COLO668 (cell line): ENCODE results near the gene STIM2.
"Not testable (repeated sequence)": the region's sequence is repeated elsewhere in the genome, so short reads cannot be mapped to it uniquely, and the experiment has no call there.

Experiments
- DNase-seq: peaks from one replicate; lab custom pipeline; 2025; ENCODE audit not compliant: unreplicated experiment; lab: John Stamatoyannopoulos, UW

The STIM2 gene

DNA sequence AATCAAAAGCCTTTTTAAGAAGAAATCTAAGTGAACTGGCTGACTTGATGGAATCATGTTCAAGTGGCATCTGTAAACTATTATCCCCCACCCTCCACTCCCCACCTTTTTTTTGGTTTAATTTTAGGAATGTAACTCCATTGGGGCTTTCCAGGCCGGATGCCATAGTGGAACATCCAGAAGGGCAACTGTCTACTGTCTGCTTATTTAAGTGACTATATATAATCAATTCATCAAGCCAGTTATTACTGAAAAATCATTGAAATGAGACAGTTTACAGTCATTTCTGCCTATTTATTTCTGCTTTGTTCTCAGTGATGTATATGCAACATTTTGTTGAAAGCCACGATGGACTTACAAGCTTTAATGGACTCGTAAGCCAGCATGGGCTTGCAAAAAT is 162.3 kb downstream of the STIM2 start:
- DNase-seq = no peak

DNA sequence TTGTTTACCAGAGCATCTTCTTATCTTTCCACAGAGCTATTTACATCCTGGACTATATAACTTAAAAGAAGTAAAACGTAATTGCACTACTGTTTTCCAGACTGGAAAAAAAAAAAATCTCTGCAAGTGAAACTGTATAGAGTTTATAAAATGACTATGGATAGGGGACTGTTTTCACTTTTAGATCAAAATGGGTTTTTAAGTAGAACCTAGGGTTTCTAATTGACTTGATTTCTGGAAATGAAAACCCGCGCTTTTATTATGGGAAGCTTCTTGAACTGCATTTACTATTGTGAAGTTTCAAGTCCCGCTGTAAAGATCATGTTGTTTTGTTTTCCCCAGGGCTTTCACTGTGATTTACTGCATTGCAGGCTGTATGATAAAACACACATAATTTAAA is 162.7 kb downstream of the STIM2 start:
- no peak for DNase-seq

DNA sequence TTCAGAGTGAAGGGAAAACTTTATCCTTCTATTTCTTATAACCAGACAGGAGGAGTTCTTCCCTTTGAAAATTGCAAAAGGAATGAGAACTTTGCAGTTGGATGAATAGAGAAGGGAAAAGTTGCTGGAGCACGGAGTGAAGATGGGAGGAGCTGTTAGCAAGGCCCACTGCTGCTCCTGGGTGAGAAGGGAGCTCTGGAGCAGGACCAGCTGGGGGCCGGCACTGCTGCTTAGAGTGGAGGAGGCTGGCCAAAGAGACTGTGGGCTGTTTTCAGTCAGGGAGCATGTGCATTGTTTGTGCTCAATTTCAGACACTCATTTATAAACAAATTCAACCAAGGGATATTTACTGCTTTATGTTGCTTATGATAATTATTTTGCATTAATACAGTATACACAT is 164.2 kb downstream of the STIM2 start:
- no peak for DNase-seq

DNA sequence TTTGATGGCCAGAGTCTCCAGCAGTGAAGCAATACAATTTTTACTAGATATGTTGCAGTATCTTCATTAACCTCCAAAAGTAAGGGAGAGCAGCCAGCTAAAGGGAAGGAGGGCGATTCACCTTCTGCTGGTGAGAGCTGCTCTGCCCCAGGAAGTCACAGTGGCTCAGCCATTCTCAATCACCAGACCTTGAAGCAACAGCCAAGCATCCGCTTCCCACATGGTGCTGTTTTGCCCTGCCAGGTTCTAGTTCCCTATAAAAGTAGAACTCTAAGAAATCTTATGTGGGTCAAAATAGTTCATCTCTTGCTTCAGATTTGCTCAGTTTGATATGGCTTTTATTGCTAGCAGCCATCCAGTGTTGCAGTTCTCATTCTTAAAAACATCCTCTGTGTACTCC is 166.8 kb downstream of the STIM2 start:
- DNase-seq = no peak

DNA sequence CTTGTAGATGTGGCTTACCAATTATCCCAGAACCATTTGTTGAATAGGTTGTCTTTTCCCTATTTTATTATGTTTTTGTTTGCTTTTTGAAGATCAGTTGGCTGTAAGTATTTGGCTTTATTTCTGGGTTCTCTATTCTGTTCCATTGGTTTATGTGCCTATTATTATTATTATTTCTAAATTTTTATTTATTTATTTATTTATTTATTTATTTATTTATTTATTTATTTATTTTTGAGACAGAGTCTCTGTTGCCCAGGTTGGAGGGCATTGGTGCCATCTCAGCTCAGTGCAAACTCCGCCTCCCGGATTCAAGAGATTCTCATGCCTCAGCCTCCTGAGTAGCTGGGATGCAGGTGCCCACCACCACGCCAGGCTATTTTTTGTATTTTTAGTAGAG is 174.5 kb downstream of the STIM2 start:
- not testable (repeated sequence) for DNase-seq

DNA sequence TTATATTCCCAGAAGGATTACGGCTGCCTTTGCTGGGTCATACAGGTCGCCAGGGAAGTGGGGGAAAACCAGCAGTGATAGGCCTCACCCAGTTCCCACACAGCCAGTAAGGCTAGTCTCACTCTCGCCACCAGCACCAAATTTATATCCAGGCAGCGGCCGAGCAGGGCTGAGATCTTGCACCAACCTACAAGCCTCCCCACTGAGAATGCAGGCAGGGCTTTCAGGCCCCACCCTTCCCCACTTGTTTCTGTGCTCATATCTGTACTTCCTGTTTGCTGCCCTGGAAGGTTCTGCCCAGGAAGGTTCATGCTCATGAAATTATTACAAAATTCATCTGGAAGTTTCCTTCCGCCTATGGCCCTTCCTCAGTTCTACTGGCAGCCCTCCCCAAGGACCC is 179.7 kb downstream of the STIM2 start:
- no peak for DNase-seq

DNA sequence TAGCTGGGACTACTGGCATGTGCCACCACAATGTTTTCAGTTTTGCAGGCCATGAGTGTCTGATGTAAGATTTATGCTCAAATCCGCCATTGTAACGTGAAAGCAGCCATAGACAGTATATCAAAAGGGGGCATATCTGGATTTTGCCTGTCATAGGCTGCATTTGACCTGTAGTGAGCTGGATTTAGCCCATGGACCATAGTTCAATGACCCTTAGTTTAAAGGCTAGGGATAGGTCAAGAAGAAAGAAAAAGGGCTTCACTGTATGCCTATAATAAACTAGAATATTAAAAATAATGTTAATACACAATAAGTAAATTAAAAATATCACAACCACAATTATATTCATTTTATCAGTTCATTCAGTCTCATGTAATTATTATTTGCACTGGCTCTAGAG is 181.8 kb downstream of the STIM2 start:
- DNase-seq = no peak

DNA sequence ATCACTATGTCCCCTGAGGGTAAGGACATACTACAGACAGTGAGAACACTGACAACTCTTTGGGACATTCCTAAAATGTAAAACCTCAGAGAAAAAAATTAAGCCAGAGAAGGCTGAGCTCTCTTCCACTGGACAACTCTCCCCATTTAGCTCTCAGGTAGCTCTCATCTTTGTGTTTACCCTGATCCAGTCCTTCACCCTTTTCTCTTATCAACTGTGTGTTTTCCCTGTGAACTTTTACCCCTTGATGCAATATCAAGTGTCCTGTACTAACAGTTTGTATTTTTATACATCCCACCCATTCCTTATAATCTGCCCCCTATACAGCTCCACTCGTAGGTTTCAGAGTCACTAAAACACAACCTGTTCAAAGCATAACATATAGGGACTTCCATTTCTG is 182.6 kb downstream of the STIM2 start:
- DNase-seq = no peak

DNA sequence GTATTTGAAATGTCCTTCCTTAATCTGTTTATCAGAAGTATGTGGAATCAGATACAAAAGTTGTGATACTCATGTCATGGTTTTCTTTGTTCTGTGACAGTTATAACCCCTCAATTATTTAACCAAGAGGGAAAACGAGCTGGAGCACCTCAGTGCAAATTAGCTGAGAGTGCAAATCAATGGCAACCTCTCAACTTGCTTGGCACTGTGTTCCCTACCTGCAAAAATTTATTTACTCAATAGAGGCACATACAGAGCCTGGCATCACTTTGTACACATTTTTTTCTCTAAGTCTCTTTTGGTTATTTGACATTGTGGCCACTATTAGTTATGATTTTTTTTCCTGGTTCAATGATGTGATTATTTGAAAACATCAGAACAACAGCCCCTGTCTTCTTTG is 186.2 kb downstream of the STIM2 start:
- DNase-seq = no peak

DNA sequence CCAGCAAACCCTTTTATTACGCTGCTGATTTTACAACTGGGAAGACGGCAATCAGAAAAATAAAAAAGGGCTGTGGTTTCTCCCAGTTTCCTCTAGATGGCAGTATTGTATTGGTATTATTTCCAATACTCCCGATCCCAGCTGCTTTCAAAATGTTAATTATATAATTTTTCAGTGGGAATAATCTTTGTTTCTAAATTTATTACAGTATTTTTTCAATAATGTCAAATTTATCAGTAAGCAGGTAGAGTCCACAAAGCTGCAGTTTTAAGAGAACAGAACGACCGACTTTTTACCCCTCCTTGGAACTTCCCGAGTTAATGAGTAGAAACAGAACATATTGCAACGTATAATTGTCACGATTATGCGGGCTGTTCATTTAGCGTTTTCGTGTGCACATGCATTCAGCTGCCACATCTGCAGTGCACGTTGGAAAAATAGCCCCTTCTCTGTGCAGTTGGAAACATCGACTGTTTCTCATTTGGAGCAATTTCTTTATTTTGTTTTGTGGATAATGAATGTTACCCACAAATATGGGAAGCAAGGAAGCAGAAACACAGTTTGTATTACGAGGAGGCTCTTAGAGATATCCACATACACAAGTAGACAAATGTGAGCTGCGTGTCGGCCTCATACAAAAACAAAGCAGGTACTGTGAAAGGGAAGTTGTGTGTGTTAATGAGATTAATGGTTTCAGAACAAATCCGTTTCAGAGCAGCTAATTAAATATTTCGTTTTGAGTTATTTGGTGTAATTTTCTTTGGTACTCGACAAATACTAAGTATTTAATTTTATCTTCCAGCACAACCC is 188.0 kb downstream of the STIM2 start:
- DNase-seq = no peak

DNA sequence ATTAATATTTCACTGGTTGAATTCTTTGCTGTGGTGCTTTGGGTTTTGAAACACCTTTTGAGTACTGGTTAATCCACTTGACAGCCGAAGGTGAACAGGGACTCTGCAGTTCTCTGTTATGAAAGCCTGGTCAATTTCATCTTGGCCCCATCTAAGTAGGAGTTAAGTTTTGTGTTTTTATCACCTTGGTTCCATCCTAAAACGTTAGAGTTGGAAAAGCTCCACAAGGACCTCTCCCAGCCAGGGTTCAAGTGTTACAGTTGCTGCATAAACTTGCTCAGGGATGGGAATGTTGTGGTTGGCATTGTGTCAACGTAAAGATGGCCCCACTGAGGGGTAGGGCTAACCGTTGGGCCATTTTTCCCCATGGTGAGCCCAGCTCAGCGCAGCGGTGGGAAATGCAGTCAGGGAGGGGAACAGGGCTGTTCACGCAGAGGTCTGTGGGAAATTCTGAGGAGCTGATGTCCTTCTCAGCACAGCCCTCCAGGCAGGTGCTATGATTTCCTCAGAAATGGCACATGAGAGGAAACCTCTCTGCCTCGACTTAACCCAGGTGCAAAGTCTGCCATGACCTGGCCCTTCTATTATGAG is 188.7 kb downstream of the STIM2 start:
- DNase-seq = no peak

DNA sequence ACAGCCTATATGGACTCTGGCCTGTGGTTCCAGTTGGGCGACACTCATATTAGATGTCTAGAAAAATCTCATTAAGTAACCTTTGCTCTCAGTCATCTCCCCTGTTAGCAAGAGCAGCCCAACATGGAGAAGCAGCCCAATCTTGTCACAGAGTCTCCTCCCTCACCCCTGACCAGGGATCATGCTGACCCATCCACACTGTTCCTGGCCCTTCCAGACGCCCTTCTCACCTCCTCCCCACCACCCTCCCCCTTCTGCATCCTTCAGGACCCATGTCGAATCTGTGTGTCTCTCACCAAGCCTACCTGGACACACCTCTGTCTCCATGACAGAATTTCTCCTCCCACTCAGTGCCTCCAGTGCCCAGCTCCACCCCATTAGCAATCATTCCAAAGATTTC is 190.1 kb downstream of the STIM2 start:
- DNase-seq = no peak

DNA sequence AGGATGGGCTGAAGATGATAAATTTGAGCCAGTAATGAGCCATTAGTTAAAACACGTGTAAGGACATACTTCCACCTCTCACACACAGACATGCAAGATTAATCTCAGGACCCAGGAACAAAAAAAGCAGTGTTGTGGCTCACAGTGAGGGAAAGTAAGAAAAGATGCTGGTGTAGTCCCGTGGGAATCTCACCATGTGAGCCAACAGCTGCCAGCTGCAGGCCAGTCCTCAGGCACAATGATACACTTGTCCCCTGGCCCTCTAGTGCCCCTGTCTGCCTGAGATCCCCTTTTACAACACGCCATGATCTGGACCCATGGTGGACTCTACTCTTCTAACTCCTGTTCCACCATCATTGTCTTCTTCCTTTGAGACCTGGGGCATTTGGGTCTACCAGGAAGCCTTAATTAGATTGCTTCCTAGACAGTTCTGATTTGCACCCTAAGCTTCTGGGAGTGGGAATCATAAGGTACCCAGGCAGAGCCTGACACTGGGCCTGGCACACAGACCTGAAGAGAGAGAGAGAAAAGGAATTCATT is 194.7 kb downstream of the STIM2 start:
- no peak for DNase-seq

DNA sequence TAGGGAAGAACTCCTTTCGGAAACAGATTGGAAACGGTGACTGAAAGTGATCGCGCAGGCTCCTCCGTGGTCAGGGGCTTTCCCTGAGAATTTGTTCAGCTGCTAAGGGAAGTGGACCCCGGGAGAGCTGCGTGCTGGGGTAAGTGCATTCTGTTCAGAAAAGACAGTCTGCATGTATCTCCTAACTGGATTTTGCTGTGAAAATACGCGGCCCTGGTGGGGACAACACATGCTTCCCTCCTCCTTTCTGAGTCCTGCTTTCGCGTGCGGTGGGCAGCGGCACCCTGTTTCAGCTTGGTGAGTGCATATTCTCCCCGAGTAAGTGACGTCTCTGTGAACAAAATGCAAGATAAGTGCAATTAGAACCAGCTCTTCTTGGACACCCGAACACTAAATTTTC is 195.6 kb downstream of the STIM2 start:
- no peak for DNase-seq

DNA sequence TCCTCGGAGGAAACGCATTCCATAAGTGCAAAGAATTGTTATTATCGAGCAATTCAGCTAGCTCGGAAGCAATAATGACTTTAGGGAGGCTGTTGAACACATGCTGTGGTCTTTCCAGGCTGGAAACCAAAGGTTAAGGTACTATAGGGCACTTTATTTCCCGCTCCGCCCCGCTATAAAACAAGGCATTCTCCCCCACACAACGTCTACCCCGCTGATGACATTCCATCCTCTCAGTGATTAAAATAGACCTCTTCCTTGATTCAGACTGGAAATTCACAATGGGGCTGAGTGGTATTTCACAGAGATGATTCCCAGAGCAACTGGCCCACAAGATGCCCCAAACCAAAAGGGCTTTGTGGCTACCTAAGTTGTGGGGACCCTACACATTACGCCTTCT is 196.4 kb downstream of the STIM2 start:
- no peak for DNase-seq

DNA sequence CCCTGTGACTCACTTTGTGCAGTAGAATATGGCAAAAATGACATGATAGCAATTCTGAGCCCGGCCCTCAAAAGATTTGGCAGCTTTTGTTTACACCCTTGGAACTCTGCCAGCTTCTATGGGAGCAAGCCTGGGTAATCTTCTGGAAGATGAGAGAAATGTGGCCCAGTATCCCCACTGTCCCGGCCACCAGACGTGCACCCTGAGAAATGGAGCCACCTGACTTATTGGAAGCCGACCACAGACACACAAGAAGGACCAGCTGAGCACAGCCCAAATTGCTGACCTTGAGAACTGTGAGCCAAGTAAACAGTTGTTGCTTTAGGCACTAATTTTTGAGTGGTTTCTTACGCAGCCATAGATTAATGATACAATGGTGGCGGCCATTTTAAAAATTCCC is 197.0 kb downstream of the STIM2 start:
- peak; percentile 10 for DNase-seq

DNA sequence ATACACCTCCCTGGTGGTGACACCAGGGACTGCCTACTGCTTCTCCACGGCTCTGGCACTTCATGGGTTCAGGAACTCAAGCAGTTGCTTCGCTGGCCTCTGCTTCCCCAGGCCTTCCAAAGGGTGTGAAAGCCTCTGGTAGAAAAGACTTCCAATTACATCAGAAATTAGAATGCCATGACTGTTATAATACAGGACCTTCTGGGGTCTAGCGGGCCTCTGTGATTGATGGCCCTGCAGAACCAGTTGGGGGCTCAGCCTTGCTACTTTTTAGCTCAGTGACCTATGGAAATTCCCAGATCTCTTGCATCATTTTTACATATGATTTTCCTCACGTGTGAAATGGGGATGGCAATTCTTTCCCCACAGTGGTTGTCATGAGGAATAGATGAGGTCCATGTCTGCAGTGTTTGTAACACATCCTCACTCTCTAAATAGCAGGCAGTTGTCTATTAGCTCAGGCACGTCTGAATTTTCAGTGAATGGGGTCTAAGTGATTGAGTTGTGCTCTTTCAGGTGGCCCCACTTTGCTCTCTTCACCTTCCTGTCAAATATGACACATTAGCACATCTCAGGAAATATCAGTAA is 198.3 kb downstream of the STIM2 start:
- no peak for DNase-seq

DNA sequence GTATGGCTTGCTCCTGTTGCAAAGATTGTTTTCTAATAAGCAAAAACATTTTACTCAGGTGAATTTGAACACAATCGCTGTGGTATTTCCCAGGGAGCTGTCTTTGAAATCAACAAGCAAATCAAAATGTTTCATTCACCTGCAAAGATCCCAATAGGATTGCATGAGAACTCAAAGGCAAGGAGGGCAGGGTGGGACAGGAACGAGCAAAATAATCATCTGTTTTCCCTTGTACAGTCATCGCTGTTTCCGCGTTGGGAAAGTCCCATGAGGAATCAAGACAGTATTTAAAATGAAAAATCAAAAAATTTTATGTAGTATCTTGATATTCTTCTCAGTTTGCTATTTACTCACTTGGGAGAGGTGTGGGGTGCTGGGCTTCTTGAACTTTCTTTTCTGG is 198.8 kb downstream of the STIM2 start:
- no peak for DNase-seq

DNA sequence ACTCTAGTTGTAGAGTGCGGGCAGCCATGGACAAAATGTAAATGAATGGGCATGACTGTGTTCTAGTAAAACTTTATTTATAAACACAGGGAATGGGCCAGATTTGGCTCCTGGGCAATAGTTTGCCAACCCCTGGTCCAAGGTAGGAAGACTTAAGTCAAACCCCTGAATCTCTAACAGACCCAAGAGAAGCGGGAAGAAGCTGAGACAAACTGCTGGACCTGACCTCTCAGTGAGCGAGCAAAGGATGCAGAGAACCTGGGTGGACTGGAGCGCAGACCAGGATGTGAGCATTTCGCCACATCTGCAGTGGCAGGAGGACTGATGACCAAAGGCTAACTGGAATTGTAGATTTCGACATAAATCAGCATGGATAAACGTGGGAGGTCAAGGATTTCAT is 201.6 kb downstream of the STIM2 start:
- no peak for DNase-seq

DNA sequence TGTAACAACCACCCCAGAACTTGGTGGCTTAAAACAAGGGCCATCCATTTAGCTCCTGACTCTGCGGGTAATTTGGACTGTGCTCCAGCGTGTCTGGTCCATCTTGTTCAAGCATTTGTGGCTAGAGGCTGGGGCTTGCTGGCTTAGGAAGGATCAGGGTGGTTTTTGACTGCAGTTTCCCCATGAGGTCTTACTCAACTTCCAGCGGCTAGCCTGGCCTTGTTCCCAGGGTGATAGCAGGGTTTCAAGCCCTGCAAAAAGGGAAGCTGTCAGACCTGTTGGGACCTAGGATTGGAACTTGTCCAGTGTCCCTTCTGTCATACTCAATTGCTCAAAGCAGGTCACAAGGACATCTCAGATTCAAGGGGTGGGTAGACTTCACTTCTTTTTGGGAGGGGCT is 205.9 kb downstream of the STIM2 start:
- DNase-seq = no peak

DNA sequence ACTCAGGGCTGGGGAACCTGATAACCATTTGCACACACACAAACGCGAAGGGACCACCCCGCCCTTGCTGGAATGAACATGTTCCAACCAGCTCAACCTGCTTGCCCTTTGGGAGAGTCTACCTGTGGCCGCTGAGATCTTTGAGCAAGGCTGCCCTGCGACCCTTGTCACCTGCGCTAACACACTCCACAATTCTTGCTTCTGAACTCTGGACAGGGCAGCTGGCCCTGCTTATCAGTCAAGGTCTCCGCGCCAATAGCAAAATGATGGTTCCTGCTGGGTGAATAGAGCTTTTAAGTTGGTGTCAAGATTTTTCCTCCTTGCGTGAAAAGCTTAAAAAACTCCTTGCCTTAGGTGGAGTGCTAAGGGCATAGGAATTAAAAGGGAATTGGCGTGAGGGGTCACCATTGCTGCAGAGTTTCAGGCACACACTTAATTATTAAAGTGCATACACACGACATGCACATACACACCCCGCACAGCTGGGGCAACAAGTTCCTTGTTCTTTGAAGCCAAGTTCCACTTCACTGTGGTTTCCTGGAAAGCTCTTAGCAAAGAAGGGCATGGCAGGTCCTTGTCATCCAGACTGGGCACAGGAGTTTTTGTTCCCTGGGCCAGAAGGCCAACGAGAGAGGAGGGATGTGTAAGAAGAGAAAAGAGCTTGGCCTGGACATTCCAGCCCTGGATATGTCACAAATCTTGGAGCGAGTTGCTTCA is 207.7 kb downstream of the STIM2 start:
- no peak for DNase-seq
